HG02970 (cell line): ENCODE results near the gene ZNF33B.
"Not testable (repeated sequence)": the region's sequence is repeated elsewhere in the genome, so short reads cannot be mapped to it uniquely, and the experiment has no call there.

Source experiments
- ATAC-seq: cut with Tn5 transposase; IDR thresholded peaks from one replicate; pipeline ENCODE4 v1.9.1; 2021; ENCODE audit warnings: mild to moderate bottlenecking, moderate library complexity, moderate number of reproducible peaks; ENCODE audit not compliant: unreplicated experiment, low FRiP score

ZNF33B gene

GRCh38 chr10:42618424-42618823, 19.9 kb downstream of the ZNF33B start:
- no peak for ATAC-seq

- no peak for ATAC-seq
These were observed 23.0 kb downstream of the ZNF33B start for GRCh38 chr10:42615419-42615818.

- ATAC-seq, result no peak
These were observed 28.5 kb downstream of the ZNF33B start for GRCh38 chr10:42609872-42610271.

- ATAC-seq, result no peak
These were observed 40.0 kb downstream of the ZNF33B start for GRCh38 chr10:42598249-42598873.

- ATAC-seq, result no peak
These were observed 42.2 kb downstream of the ZNF33B start for GRCh38 chr10:42596196-42596595.

- no peak for ATAC-seq
These were observed 44.1 kb downstream of the ZNF33B start for GRCh38 chr10:42594246-42594650.

GRCh38 chr10:42593284-42593683, 45.1 kb downstream of the ZNF33B start:
- no peak for ATAC-seq

- no peak for ATAC-seq
These were observed 54.5 kb downstream of the ZNF33B start for GRCh38 chr10:42583828-42584227.

- ATAC-seq, result no peak
These were observed 60.4 kb downstream of the ZNF33B start for GRCh38 chr10:42578019-42578418.

- no peak for ATAC-seq
These were observed 62.0 kb downstream of the ZNF33B start for GRCh38 chr10:42576338-42576737.

GRCh38 chr10:42574336-42574735, 64.0 kb downstream of the ZNF33B start:
- ATAC-seq, result no peak

- ATAC-seq, result no peak
These were observed 81.4 kb downstream of the ZNF33B start for GRCh38 chr10:42556931-42557330.

- not testable (repeated sequence) for ATAC-seq
These were observed 84.8 kb downstream of the ZNF33B start for GRCh38 chr10:42553576-42553975.

GRCh38 chr10:42553064-42553407, 85.3 kb downstream of the ZNF33B start:
- ATAC-seq, result peak; percentile 12

- ATAC-seq, result peak; percentile 99
These were observed 85.9 kb downstream of the ZNF33B start for GRCh38 chr10:42552188-42553063.

GRCh38 chr10:42551582-42552187, 86.7 kb downstream of the ZNF33B start:
- no peak for ATAC-seq

GRCh38 chr10:42549851-42550250, 88.5 kb downstream of the ZNF33B start:
- ATAC-seq, result no peak

GRCh38 chr10:42548254-42548653, 90.1 kb downstream of the ZNF33B start:
- ATAC-seq, result no peak

- no peak for ATAC-seq
These were observed 93.4 kb downstream of the ZNF33B start for GRCh38 chr10:42544945-42545344.

GRCh38 chr10:42543840-42544372, 94.5 kb downstream of the ZNF33B start:
- no peak for ATAC-seq
